Activated CD8-positive, alpha-beta T cell treated with anti-CD3 and anti-CD28 coated beads for 36 hours (primary cell): ENCODE results near the gene ERC2. TPM values are rescaled to one million over a fixed set of nuclear protein-coding genes. Genes with fewer than 3 reads are reported as not detected.

Experiments
- ATAC-seq: fragments of 200-7000 bp; cut with Tn5 transposase; one replicate; pipeline ENCODE4 v1.10.0; 2021; ENCODE audit warnings: mild to moderate bottlenecking, moderate library complexity
- CTCF ChIA-PET: fragments of 350-600 bp; sonication (Branson Sonifier 250); formaldehyde crosslinking; loops from one replicate; lab custom pipeline; 2021; ENCODE audit warnings: antibody characterized with exemption; lab: Charles Lee
- POLR2A ChIA-PET: fragments of 350-600 bp; sonication (Branson Sonifier 250); formaldehyde crosslinking; loops from one replicate; lab custom pipeline; 2021; ENCODE audit warnings: antibody characterized with exemption; lab: Charles Lee
- DNase-seq: peaks from one replicate; pipeline ENCODE4 v3.0.0-alpha.2; 2020
- H3K27ac Mint-ChIP-seq: one replicate; pipeline ENCODE4 v1.8.0; 2021; ENCODE audit warnings: mild to moderate bottlenecking, mixed read lengths
- H3K27me3 Mint-ChIP-seq: one replicate; pipeline ENCODE4 v1.8.0; 2021; ENCODE audit warnings: mixed read lengths
- H3K36me3 Mint-ChIP-seq: one replicate; pipeline ENCODE4 v1.8.0; 2021; ENCODE audit warnings: low read depth, mixed read lengths
- H3K4me1 Mint-ChIP-seq: one replicate; pipeline ENCODE4 v1.8.0; 2021; ENCODE audit warnings: low read depth, mixed read lengths
- H3K4me3 Mint-ChIP-seq: one replicate; pipeline ENCODE4 v1.8.0; 2021; ENCODE audit warnings: mild to moderate bottlenecking, moderate library complexity, mixed read lengths
- H3K9me3 Mint-ChIP-seq: one replicate; pipeline ENCODE4 v1.8.0; 2021; ENCODE audit warnings: mixed read lengths
- intact Hi-C: fragments of 100-400 bp; cut with micrococcal nuclease; formaldehyde crosslinking; loops from one replicate; pipeline ENCODE4 v1.10.0; 2022
- total RNA-seq, 2 experiments: library from RNA; stranded (reverse); gene quantifications; one replicate each; pipeline ENCODE4 v1.2.3, GENCODE V29; 2021
- TF ChIP-seq, protein P1 (sequence below): fragments of 200-600 bp; IDR thresholded peaks from one replicate; pipeline ENCODE4 v1.8.0; 2022; ENCODE audit warnings: antibody characterized with exemption, mild to moderate bottlenecking

Gene ERC2
- total RNA-seq, 2 experiments from 2014 or later = 0.18 to 0.52 TPM

DNA sequence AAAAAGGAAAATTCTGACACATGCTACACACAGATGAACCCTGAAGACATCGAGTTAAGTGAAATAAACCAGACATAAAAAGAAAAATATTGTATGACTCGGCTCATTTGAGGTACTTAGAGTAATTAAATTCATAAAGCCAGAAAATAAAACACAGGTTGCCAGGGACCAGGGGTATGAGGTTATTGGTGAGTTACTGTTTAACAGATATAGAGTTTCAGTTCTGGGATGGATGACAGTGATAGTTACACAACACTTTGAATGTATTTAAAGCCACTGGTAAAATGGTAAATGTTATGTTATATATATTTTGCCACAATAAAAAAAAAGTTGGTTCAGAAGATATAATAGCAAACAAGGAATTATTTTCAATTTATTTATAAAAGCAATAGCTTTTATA lies 545.1 kb downstream of the ERC2 start:
- H3K27ac Mint-ChIP-seq = no peak overlapping the region
- DNase-seq (no peak), ATAC-seq (no peak)
- no peaks in the 10 kb centered on the region for H3K36me3 Mint-ChIP-seq
- H3K9me3 Mint-ChIP-seq = no peaks in the 10 kb centered on the region
- H3K27me3 Mint-ChIP-seq = no peaks in the 10 kb centered on the region
- no peaks in the 10 kb centered on the region for H3K4me1 Mint-ChIP-seq
- ChIA-PET POLR2A (no interaction called here), CTCF (no interaction called here)
- TF ChIP-seq, protein P1, sequence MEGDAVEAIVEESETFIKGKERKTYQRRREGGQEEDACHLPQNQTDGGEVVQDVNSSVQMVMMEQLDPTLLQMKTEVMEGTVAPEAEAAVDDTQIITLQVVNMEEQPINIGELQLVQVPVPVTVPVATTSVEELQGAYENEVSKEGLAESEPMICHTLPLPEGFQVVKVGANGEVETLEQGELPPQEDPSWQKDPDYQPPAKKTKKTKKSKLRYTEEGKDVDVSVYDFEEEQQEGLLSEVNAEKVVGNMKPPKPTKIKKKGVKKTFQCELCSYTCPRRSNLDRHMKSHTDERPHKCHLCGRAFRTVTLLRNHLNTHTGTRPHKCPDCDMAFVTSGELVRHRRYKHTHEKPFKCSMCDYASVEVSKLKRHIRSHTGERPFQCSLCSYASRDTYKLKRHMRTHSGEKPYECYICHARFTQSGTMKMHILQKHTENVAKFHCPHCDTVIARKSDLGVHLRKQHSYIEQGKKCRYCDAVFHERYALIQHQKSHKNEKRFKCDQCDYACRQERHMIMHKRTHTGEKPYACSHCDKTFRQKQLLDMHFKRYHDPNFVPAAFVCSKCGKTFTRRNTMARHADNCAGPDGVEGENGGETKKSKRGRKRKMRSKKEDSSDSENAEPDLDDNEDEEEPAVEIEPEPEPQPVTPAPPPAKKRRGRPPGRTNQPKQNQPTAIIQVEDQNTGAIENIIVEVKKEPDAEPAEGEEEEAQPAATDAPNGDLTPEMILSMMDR = no peak
- H3K4me3 Mint-ChIP-seq = no peak overlapping the region
- intact Hi-C loops = no loop called here

DNA sequence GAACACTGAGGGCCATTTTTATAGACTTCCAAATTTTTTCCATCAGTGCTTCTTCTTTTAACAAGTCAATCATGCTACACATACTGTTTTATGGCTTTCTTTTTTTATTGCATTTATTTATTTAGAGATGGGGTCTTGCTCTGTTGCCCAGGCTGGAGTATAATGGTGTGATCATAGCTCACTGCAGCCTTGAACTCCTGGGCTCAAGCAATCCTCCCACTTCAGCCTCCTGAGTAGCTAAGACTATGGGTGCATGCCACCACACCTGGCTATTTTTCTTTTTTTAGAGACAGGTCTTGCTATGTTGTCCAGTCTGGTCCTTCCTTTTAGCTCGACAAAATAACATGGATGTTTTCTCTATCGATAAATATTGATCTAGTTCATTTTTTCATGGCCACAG lies 555.4 kb downstream of the ERC2 start:
- ATAC-seq (no peak), DNase-seq (no peak)
- CTCF ChIA-PET = no interaction called here
- intact Hi-C loops = no loop called here
- POLR2A ChIA-PET = no interaction called here
- Mint-ChIP-seq H3K27ac (no peak overlapping the region), H3K36me3 (no peaks in the 10 kb centered on the region), H3K9me3 (no peaks in the 10 kb centered on the region), H3K4me1 (no peaks in the 10 kb centered on the region), H3K4me3 (no peak overlapping the region), H3K27me3 (no peaks in the 10 kb centered on the region)
- TF ChIP-seq, protein P1 = no peak

DNA sequence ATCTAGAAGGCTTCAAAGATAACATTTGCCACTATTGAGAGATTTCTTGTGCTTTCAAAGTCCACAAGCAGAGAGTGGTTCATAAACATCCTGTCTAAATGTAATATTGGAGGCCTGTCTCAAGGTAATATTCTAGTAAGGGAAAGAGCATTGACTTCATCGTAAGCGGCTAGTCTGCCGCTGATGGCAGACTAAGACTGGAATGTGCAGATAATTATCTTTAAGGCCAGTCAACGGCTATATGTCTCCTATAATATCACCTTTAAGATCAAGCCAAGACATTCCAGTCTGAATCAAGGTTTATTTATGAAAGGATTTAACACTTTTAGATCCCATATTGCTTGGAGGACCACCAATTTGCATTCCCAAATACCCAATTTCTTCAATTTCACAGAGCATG lies 557.0 kb downstream of the ERC2 start:
- Mint-ChIP-seq H3K4me1 (no peaks in the 10 kb centered on the region), H3K9me3 (no peaks in the 10 kb centered on the region), H3K4me3 (no peak overlapping the region), H3K27me3 (no peaks in the 10 kb centered on the region), H3K36me3 (no peaks in the 10 kb centered on the region), H3K27ac (no peak overlapping the region)
- ChIA-PET CTCF (no interaction called here), POLR2A (no interaction called here)
- TF ChIP-seq, protein P1 = no peak
- no peak for DNase-seq
- intact Hi-C loops = no loop called here
- no peak for ATAC-seq

DNA sequence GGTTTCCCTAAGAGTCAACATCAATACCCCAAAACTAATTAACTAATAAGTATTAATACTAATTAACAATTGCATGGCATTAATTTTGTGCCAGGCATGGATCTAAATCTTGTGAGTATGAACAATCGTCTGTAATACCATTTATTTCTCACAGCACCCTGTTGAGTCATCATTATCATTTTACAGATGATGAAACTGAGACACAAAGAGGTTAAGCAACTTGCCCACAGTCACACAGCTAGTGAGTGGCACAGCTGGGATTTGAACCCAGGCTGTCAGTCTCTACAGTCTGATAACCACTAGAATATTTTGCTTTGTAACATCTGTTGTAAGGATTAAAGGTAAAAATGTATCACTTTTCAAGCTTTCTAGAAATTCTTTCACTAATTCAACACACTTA lies 557.7 kb downstream of the ERC2 start:
- Mint-ChIP-seq H3K36me3 (no peaks in the 10 kb centered on the region), H3K27me3 (no peaks in the 10 kb centered on the region), H3K4me1 (no peaks in the 10 kb centered on the region), H3K4me3 (no peak overlapping the region), H3K27ac (no peak overlapping the region), H3K9me3 (no peaks in the 10 kb centered on the region)
- POLR2A ChIA-PET = no interaction called here
- intact Hi-C loops = no loop called here
- no peak for DNase-seq
- ATAC-seq = no peak
- TF ChIP-seq, protein P1 = no peak
- CTCF ChIA-PET = no interaction called here

GRCh38 chr3:55909373-55909772 lies 558.9 kb downstream of the ERC2 start:
- DNase-seq = no peak
- H3K9me3 Mint-ChIP-seq = no peaks in the 10 kb centered on the region
- ATAC-seq = no peak

More at GRCh38 chr3:55909373-55909772, 558.9 kb downstream of the ERC2 start:
- Mint-ChIP-seq H3K36me3 (no peaks in the 10 kb centered on the region), H3K4me3 (no peak overlapping the region), H3K27ac (no peak overlapping the region), H3K4me1 (no peaks in the 10 kb centered on the region), H3K27me3 (no peaks in the 10 kb centered on the region)
- ChIA-PET CTCF (interaction anchor here (0.6 kb wide), 1 partner anchor 432 kb away, joined by 3 read pairs; no protein-coding TSS in a partner anchor), POLR2A (no interaction called here)
- TF ChIP-seq, protein P1 = no peak
- intact Hi-C loops = no loop called here
